Uterus (tissue), 4 donors: ENCODE measurements around the gene ERCC1. TPM values are rescaled to one million over a fixed set of nuclear protein-coding genes. Genes with fewer than 3 reads are reported as not detected.

Experiments
- DNase-seq, 2 donors: peaks; one replicate each; pipeline ENCODE4 v3.0.0-alpha.2; 2019 to 2020
- H3K27ac ChIP-seq, 2 donors: fragments of 200-600 bp; sonication (generic); 1 replicate in 1 of 2; 2 replicates in 1 of 2; pipeline ENCODE4 v1.5.1; 2016 to 2018
- H3K27me3 ChIP-seq, 2 donors: fragments of 200-600 bp; sonication (generic); one replicate each; pipeline ENCODE4 v1.5.1; 2018 to 2019; ENCODE audit warnings: control low read depth in 1 of 2
- H3K36me3 ChIP-seq, 2 donors: fragments of 200-600 bp; sonication (generic); one replicate each; pipeline ENCODE4 v1.5.1; 2019; ENCODE audit warnings: control low read depth in 1 of 2
- H3K4me1 ChIP-seq, 2 donors: fragments of 200-600 bp; sonication (generic); one replicate each; pipeline ENCODE4 v1.5.1; 2018 to 2019; ENCODE audit warnings: control low read depth in 1 of 2
- H3K4me3 ChIP-seq, 2 donors: fragments of 200-600 bp; sonication (generic); 1 replicate in 1 of 2; 2 replicates in 1 of 2; pipeline ENCODE4 v1.5.1; 2018 to 2019; ENCODE audit warnings: mild to moderate bottlenecking in 1 of 2
- H3K9me3 ChIP-seq, 2 donors: fragments of 200-600 bp; sonication (generic); one replicate each; pipeline ENCODE4 v1.5.1; 2019; ENCODE audit warnings: control low read depth in 1 of 2
- CTCF ChIP-seq, 4 experiments: fragments of 200-600 bp in 2 of 4; fragments of 450-650 bp in 2 of 4; sonication (generic) in 2 of 4; IDR thresholded peaks; one replicate each; pipeline ENCODE4 v1.5.1; 2016 to 2019; ENCODE audit warnings: antibody characterized with exemption in 4 of 4, mild to moderate bottlenecking in 2 of 4, moderate library complexity in 1 of 4
- POLR2A ChIP-seq, 2 donors: fragments of 450-650 bp; IDR thresholded peaks; one replicate each; pipeline ENCODE4 v1.6.1; 2016; ENCODE audit warnings: antibody characterized with exemption in 2 of 2, mild to moderate bottlenecking in 1 of 2, moderate library complexity in 1 of 2
- intact Hi-C: fragments of 100-400 bp; cut with DNase I; formaldehyde crosslinking; loops from one replicate; pipeline ENCODE4 v1.15.1; 2023; ENCODE audit warnings: low total_unique reads
- total RNA-seq, 4 donors: library from RNA; depleted of rRNA in 3 of 4; stranded (reverse); fragments of >200 nt in 3 of 4; gene quantifications; one replicate each; pipeline versions ENCODE4 v1.1.0 to v1.2.4, GENCODE V29; 2014 to 2023
- donor health status: DM: yes; HTN: yes; CAD: no.

Gene ERCC1
- total RNA-seq, 4 donors from 2014 or later = 37.9 to 130 (median 68.0) TPM

GRCh38 chr19:45444318-45445041, 20.8 kb upstream of the ERCC1 start:
- intact Hi-C loops = no loop called here
- TF ChIP-seq CTCF (IDR thresholded peaks at IDR 0.05) (peak in 2 of 4 experiments; percentile 10 to 11), POLR2A (IDR thresholded peaks at IDR 0.05) (peak in 1 of 2 donors; percentile 67)
- Histone ChIP-seq H3K36me3 (no peaks in the 10 kb centered on the region), H3K4me3 (peak overlapping the region; percentile 46 to 52), H3K27ac (peak overlapping the region; percentile 90 to 92), H3K9me3 (no peaks in the 10 kb centered on the region), H3K4me1 (peaks cover 0 to 6% of the 10 kb centered on the region in 2 donors), H3K27me3 (no peaks in the 10 kb centered on the region)
- peak; percentile 95 to 97 for DNase-seq

- Histone ChIP-seq H3K27ac (peak overlapping the region; percentile 90 to 92), H3K4me3 (peak overlapping the region; percentile 46 to 52), H3K9me3 (no peaks in the 10 kb centered on the region), H3K27me3 (no peaks in the 10 kb centered on the region), H3K36me3 (no peaks in the 10 kb centered on the region), H3K4me1 (peaks cover 0 to 6% of the 10 kb centered on the region in 2 donors)
- no peak for TF ChIP-seq CTCF (IDR thresholded peaks at IDR 0.05)
- peak; percentile 40 to 85 for TF ChIP-seq POLR2A (IDR thresholded peaks at IDR 0.05)
- peak; percentile 95 to 96 for DNase-seq
- intact Hi-C loops = no loop called here
Observed at GRCh38 chr19:45443462-45444317, 20.0 kb upstream of the ERCC1 start.

GRCh38 chr19:45442778-45443461, 19.2 kb upstream of the ERCC1 start:
- Histone ChIP-seq H3K27ac (peak overlapping the region; percentile 90 to 92), H3K27me3 (no peaks in the 10 kb centered on the region), H3K9me3 (no peaks in the 10 kb centered on the region), H3K36me3 (no peaks in the 10 kb centered on the region), H3K4me1 (peaks cover 0 to 6% of the 10 kb centered on the region in 2 donors), H3K4me3 (peak overlapping the region; percentile 46 to 52)
- TF ChIP-seq POLR2A (IDR thresholded peaks at IDR 0.05) = no peak
- no peak for TF ChIP-seq CTCF (IDR thresholded peaks at IDR 0.05)
- intact Hi-C loops = no loop called here
- peak; percentile 44 to 61 for DNase-seq

- Histone ChIP-seq H3K9me3 (no peaks in the 10 kb centered on the region), H3K27ac (peak overlapping the region; percentile 90 to 92), H3K4me3 (no peak overlapping the region), H3K36me3 (no peaks in the 10 kb centered on the region), H3K27me3 (no peaks in the 10 kb centered on the region), H3K4me1 (peaks cover 0 to 6% of the 10 kb centered on the region in 2 donors)
- DNase-seq = no peak
- intact Hi-C loops = no loop called here
- TF ChIP-seq CTCF (IDR thresholded peaks at IDR 0.05) = no peak
- no peak for TF ChIP-seq POLR2A (IDR thresholded peaks at IDR 0.05)
Observed at GRCh38 chr19:45442408-45442777, 18.7 kb upstream of the ERCC1 start.
